Mesothelial cell of epicardium (in vitro differentiated cells): ENCODE results near the gene MPST. TPM values are rescaled to one million over a fixed set of nuclear protein-coding genes. Genes with fewer than 3 reads are reported as not detected.

Experiments
- DNase-seq, 2 experiments: peaks; one replicate each; pipeline ENCODE4 v3.0.0; 2021; ENCODE audit warnings: low spot score in 2 of 2; ENCODE audit not compliant: unreplicated experiment in 2 of 2
- H3K27ac Mint-ChIP-seq: 2 replicates; pipeline ENCODE4 v1.8.0; 2021; ENCODE audit warnings: mixed read lengths
- H3K27me3 Mint-ChIP-seq: 2 replicates; pipeline ENCODE4 v1.8.0; 2021; ENCODE audit warnings: low read depth, mixed read lengths
- H3K36me3 Mint-ChIP-seq: 2 replicates; pipeline ENCODE4 v1.8.0; 2021; ENCODE audit warnings: mixed read lengths
- H3K4me1 Mint-ChIP-seq: 2 replicates; pipeline ENCODE4 v1.8.0; 2021; ENCODE audit warnings: mixed read lengths
- H3K4me3 Mint-ChIP-seq: 2 replicates; pipeline ENCODE4 v1.8.0; 2021; ENCODE audit warnings: mild to moderate bottlenecking, moderate library complexity, mixed read lengths
- H3K9me3 Mint-ChIP-seq: 2 replicates; pipeline ENCODE4 v1.8.0; 2021; ENCODE audit warnings: mixed read lengths
- total RNA-seq: library from RNA; stranded (reverse); gene quantifications from 3 replicates; pipeline ENCODE4 v1.2.1, GENCODE V29; 2021
- TF ChIP-seq, protein P1 (sequence below): fragments of 200-600 bp; sonication (generic); IDR thresholded peaks from one replicate; pipeline ENCODE4 v1.5.0; 2021; ENCODE audit warnings: antibody characterized with exemption; ENCODE audit not compliant: unreplicated experiment

MPST gene
- total RNA-seq, result 55.8 to 61.5 TPM (median 60.8 TPM) in 3 replicates

DNA sequence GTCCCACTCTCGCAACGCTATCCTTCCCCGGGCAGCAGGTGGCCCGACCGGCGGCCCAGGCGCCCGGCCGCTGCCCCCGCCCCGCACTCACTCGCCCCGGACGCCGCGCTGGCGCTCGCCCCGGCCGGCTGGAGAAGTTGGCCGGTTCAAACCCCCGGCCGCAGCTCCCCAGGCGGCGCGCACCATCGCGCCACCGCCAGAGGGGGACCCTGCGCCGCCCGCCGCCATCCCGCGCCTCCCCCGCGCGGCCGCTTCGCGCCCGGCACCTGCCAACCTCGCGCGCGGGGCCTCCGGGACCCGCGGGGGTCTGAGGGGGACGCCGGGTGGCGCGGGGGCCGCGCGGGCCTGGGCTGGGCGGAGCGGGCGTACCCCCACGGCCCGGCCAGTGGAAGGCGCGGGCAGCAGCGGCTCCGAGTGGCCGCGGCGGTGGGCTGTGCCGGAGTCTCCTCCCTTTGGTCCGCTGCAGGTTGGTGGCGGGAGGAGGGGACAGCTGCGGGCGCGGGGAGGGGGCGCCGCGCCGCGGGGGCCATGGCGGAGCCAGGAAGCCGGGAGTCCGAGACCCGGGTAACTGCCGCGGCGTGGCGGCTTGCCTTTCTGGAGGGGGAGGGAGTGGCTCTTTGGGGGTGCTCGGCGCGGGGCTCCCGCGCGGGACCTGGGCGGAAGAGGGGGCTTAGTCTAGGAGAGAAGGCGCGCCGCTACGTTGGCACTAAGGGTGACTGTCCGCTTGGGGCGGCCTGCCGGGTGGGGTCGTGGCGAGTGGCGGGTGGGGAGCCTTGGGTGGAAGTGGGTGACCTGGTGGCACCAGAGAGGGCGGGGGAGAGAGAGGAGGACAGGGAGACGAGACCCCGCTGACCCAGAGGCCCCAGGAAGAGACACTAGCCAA is at the start of gene MPST, which contains the start of gene TST:
Gene MPST (plus strand): TSS at position 434 of the 883 bp plus-strand sequence. CDS start 95 bp downstream, at position 529.
Gene TST (minus strand): TSS at position 139 of the 883 bp plus-strand sequence. CDS start 715 bp downstream, outside the sequence.
- peaks cover 26% of the 10 kb centered on the region for H3K4me1 Mint-ChIP-seq
- peak; percentile 57 to 74 for DNase-seq
- TF ChIP-seq, protein P1, sequence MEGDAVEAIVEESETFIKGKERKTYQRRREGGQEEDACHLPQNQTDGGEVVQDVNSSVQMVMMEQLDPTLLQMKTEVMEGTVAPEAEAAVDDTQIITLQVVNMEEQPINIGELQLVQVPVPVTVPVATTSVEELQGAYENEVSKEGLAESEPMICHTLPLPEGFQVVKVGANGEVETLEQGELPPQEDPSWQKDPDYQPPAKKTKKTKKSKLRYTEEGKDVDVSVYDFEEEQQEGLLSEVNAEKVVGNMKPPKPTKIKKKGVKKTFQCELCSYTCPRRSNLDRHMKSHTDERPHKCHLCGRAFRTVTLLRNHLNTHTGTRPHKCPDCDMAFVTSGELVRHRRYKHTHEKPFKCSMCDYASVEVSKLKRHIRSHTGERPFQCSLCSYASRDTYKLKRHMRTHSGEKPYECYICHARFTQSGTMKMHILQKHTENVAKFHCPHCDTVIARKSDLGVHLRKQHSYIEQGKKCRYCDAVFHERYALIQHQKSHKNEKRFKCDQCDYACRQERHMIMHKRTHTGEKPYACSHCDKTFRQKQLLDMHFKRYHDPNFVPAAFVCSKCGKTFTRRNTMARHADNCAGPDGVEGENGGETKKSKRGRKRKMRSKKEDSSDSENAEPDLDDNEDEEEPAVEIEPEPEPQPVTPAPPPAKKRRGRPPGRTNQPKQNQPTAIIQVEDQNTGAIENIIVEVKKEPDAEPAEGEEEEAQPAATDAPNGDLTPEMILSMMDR, result no peak

DNA sequence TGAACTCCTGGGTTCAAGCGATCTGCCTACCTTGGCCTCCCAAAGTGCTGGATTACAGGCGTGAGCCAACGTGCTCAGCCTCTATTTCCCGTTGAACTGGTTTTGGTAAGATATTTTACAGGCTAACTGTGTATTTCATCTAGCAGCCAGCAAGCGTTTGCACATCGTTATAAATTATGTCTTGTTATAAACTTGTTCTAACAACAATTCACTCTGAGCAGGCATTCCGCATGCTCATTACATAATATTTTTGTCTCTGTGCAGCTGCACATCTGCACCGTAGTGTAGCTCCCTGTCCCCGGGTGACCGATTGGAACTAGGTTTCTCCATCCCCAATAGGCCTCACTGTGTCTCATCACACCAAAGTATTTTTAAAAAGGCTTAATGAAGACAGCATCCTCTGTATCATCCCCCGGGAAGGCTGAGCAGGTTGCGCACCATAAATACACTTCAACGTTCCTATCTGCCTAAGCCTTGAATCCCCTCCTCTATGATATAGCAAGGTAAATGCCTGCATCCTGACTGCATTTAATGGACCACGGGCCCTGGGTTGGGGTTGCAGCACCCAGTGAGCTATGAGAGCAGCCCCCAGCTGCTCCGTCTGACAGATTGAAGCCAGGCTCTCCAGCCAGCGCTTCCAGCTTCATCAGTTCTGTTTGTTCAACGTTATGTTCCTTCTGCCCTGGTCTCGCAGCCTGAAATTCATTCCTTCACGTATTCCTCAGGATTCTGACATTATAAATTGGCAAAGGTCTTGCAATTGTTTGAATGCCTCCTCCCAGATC is 48.0 kb upstream of the MPST start:
- Mint-ChIP-seq H3K4me3 (no peak overlapping the region), H3K36me3 (no peaks in the 10 kb centered on the region), H3K27ac (peak overlapping the region; percentile 80), H3K4me1 (peaks cover 28% of the 10 kb centered on the region), H3K27me3 (peaks cover 8% of the 10 kb centered on the region), H3K9me3 (no peaks in the 10 kb centered on the region)
- TF ChIP-seq, protein P1, result no peak
- no peak for DNase-seq

More for the DNA sequence above, at the start of gene MPST, which contains the start of gene TST:
- Mint-ChIP-seq H3K4me3 (peak within 1 kb of the TSS; percentile 90), H3K9me3 (no peaks in the 10 kb centered on the region), H3K27me3 (no peaks in the 10 kb centered on the region), H3K36me3 (peaks cover 3% of the 10 kb centered on the region), H3K27ac (peak within 1 kb of the TSS; percentile 92)

DNA sequence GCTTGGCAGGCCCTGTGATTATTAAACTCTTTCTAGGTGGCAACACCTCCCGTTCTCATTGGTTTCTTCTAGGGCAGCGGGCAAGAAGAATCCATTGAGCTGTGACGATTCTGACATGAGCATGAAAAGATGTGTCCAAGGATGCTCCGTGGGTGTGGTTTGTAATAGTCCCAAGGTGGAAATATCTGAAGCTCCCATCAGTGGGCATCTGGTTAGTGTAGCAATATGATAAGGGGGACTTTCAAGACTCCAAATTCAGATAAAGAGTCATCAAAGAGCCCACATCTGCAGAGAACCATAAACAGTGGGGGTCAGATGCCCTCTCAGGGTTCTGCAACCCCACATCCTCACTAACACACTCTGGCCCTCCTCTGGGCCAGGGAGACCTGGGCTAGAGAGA is 42.9 kb upstream of the MPST start:
- H3K27me3 Mint-ChIP-seq, result peaks cover 13% of the 10 kb centered on the region
- TF ChIP-seq, protein P1, result no peak
- no peaks in the 10 kb centered on the region for H3K9me3 Mint-ChIP-seq
- H3K4me3 Mint-ChIP-seq, result no peak overlapping the region
- peaks cover 22% of the 10 kb centered on the region for H3K4me1 Mint-ChIP-seq
- no peaks in the 10 kb centered on the region for H3K36me3 Mint-ChIP-seq
- DNase-seq, result no peak
- H3K27ac Mint-ChIP-seq, result peak overlapping the region; percentile 6

DNA sequence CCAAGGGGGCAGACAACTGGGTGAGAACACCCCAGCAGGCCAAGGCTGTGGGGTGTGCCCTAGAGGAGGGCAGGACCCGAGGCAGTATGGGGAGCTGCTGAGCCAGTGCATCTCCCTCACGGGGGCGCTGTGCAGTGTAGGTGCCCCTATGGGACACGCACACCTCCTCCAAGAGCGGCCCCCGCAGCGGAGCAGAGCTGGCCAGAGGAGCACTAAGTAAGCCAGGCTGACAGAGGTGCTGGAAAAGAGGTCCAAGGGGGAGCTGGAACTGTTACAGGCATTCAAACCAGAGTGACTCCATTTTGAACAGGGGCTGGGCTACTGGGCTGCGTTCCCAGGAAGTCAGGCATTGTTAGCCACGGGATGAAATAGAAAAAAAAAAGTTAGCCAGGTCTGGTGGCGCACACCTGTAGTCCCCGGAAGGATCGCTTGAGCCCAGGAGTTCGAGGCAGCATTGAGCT is 42.1 kb upstream of the MPST start:
- DNase-seq, result peak in 1 of 2 experiments; percentile 55
- Mint-ChIP-seq H3K27me3 (peaks cover 17% of the 10 kb centered on the region), H3K36me3 (no peaks in the 10 kb centered on the region), H3K4me3 (peak overlapping the region; percentile 69), H3K9me3 (no peaks in the 10 kb centered on the region), H3K27ac (peak overlapping the region; percentile 64), H3K4me1 (peaks cover 14% of the 10 kb centered on the region)
- TF ChIP-seq, protein P1, result no peak

DNA sequence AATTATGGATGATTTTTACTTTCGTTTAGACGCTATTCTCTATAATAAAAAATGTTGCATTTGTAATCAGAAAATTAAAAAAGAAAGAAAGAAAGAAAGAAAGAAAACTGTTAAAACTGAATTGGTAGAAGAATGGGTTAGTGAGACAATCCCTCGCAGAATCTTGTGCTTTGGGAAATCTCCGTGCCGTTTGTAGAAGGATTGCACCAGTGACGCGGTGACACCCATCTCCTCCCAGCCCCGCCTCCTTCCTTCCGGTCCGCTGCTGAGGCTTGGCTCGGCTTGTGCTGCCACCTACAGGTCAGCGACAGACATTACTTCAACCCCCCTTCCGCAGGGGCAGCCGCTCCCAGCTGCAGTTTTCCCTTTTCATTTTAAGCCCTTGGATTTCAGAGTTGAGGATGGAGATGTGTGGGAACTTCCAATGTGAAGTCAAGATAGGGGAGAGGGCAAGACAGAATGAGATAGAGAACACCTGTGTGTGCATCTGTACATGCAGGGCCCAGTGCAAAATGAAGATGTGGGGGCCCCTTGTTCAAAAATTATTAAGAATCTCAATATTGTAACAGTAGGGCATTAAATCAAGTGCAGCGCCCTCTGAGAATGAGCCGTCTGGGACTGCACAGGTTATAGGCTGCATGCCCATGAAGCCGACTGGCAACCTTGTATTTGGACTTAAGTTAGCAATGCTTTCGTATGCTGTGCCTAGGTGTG is 41.4 kb upstream of the MPST start:
- no peaks in the 10 kb centered on the region for H3K36me3 Mint-ChIP-seq
- DNase-seq, result peak; percentile 86 to 92
- H3K27ac Mint-ChIP-seq, result peak overlapping the region; percentile 48
- H3K9me3 Mint-ChIP-seq, result no peaks in the 10 kb centered on the region
- peaks cover 22% of the 10 kb centered on the region for H3K27me3 Mint-ChIP-seq
- H3K4me3 Mint-ChIP-seq, result peak overlapping the region; percentile 69
- H3K4me1 Mint-ChIP-seq, result peaks cover 14% of the 10 kb centered on the region
- TF ChIP-seq, protein P1, result peak; percentile 89
